Medulla oblongata (tissue), 1 donor: ENCODE data around the gene TFAP2A.

Source experiments
- DNase-seq: peaks from one replicate; pipeline ENCODE4 v3.0.0-alpha.2; 2015; ENCODE audit errors: extremely low spot score

TFAP2A gene

DNA sequence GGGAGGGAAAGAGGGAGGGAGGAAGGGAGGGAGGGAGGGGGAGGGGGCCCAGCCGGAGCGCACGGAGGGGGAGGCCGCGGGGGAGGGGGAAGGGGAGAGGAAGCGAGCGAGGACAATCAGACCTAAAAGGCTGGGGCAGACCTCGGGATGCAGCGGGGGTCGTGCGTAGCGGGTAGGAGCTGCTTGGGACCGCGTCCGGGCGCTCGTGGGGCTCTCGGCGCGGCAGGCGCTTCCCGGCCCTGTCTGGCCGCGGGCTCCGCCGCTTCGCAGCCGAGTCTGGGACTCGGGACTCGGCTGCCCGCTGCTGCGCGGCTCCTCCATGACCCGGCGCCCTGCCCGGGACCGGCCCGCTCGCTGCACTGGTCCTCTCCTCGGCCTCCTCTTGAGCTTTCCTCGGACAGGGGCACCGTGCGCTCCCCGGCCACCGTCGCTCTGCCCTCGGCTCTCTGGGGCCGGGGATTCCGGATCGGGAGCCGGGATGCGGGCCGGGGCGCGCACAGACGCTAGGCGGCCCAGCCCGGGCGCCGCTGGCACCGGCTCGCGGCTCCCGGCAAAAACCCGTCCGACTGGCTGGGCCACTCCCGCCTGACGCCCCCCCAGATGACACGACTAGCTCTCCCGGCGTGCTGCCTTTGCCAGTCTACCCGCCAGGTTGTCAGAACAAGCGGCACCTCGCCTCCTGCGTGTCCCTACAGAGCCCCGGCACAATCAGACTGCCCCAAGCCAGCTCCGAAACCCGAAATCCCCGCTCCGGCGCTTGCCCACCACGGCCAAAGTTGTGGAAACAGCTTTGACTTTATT, 2.2 kb downstream of the TFAP2A start:
- no peak for DNase-seq

DNA sequence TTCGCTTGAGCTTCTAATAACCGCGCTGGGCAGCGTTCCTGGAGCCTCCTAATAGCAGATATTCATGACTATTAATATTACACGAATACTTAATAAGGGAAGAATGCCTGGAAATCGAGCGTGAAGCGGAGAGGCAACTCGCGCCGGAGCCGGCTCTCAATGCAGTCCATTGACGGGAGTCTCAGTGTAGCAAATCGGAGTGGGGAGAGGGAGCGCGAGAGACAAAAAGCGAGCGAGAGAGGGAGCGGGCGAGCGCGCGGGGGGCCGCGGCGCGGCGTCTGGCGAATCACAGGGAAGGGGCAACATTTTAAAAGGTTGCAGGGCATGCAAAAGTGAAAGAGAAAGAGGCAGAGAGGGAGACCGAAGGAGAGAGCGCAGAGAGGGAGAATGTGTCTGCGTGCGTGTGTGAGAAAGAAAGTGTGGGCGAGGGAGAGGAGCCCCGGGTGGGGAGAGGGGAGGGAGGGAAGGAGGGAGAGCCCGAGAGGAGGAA, 2.9 kb downstream of the TFAP2A start:
- no peak for DNase-seq

GRCh38 chr6:10411131-10411970, 3.5 kb downstream of the TFAP2A start:
- no peak for DNase-seq

DNA sequence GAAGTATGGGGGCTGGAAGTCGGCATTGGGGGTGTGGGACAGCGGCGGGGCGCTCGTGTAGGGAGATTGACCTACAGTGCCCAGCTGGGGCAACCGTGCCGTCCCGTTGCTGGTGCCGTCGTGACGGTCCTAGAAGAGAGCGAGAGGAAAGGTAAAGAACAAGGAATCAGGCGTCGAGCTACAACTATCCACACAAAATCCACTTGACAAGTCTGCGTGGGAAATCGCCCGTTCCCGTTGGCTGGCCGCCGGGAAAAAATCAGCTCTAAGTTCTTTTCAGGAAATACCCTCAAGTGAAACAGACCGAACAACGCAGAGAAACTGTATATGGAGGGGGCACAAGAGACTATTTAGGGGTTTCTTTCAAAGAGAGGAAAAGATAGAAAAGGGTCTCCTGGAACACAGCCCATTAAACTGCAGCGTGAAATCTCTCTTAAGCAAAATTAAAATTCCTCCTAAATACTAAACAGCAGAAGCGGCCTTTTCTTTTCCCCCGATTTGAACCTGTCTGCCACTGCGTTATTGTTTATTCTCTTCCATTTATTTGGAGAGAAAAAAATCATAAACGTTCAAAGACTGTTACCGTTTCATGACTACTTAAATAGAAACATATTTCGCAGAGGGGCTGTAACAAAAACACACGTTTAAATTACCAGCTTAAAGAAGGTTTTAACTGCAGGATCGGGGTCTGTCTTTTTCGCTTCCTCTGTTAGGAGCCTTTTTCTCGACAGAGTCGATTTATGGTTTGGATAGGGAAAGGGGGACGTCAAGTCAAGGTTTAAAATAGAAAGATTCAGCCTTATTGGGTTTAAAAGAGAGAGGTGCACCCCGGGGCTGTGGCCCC, 4.4 kb downstream of the TFAP2A start:
- no peak for DNase-seq

GRCh38 chr6:10409731-10410206, 5.1 kb downstream of the TFAP2A start:
- DNase-seq, result no peak

DNA sequence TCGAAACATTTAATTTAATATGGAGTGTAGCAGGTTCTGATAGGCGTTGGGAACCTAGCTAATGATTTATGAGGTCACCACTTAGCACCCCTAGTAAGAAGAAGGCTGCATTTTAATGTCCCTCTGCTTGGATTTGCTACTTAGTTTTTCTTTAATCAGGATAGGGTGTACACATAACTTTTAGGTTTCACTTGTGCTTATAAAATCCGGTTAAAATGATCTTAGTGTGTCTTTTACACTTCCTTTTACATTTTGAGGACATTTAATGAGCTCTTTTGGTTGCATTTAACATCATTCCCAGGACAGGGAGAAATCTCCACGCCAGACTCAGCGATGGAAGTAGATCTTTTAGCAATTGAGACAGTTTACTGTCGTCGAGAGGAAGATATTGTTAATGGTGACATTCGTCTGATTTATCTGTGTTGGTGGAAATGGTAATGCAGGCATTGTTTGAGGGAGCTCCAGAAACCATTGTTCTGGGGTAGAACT, 5.6 kb downstream of the TFAP2A start:
- no peak for DNase-seq

- no peak for DNase-seq
Measured at GRCh38 chr6:10408457-10408856, 6.4 kb downstream of the TFAP2A start.

DNA sequence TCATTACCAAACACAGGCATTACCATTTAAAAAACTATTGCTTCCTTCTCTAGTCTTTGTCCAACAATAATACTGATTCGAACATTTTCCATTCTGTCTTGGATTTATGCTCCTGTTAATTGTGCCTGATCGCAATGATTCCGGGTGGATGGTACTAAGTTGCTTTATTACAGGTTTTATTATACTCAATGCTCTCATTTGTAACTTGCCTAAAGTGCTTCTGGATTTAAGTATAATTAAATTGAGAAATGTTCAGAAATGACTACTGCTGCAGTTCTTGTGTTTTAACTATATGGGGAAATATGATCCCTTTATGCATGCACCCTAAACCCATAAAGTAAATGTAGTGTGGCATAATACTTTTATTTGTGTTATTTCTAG, 7.2 kb downstream of the TFAP2A start:
- no peak for DNase-seq

DNA sequence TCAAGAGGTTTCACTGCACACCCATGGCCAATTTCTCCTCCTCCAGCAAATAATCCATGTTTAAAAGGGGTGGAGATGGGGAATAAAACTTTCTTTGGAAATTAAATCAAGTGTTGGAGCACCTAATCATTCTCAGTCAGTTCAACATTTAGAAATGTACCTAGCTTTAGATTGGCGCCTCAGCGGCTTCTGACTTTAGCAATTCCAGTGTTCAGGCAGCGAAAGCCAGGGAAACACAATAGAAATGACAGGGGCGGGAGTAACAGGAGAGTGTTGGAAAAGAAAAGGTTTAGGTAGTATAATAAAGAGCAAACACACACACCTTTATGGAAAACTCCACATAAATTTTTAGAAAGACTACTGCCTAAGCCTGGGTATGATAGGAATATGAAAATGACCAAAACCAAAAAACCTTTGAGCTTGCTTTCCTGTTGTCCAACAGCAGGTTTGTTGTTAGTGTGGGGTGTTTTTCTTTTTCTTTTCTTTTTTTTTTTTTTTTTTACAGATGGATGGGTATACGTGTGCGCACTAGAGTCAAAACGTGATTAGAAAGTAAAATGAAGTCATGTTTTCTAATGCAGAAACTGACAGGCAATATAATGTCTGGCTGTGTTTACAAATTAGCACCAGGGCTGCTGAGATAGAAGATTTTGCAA, 7.7 kb downstream of the TFAP2A start:
- no peak for DNase-seq

GRCh38 chr6:10406556-10406955, 8.3 kb downstream of the TFAP2A start:
- DNase-seq, result no peak

DNA sequence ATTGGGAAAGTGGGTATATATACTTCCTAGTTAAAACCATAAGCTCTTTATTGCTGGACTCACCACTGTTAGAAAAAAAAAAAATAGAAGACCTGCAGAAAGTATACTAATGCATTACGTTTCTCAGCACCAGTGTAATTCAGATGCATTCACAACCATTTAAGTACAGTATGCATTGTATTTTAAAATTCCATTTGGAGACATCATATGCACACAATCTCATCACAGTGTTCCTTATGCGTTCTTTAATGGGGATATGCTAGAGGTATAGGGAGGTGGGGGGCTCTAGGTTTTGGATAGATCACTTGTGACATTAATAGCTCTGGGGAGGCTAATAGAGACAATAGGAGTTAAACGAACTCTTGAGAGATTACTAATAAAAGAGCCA, 9.4 kb downstream of the TFAP2A start:
- no peak for DNase-seq

DNA sequence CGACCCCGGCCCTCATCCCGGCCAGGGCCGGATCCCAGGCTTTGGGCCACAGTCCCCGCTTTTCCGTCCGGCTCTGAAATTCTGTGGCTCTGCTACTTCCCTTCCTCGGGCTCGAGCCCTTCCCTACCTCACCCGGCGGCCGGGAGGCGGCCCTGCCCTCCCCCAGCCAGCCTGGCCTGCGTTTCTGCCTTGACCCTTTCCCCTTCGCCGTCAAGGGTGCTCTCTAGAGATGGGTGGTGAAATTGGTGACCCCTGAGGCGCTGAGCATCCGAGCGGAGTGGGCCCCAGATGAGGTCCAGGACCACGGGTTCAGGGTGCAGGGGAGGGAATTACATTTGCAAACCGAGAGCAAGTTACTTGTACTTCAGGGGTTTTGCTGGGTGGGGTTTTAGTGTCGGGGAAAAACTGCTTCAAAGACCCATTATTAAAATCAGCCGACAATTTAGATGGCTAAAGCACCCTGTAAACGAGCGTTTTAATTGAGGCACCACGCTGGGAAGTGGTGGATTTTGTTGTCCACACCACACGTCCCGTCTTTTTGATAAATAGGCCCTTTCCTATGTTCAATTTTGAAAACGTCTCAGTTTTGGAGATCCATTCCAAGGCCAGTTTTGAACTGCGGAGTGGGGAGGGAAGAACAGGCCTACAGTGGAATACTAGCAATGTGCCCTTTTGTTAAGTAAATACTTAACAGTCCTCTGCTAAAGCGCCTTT, 9.9 kb downstream of the TFAP2A start:
- DNase-seq, result no peak

GRCh38 chr6:10404107-10404798, 10.6 kb downstream of the TFAP2A start:
- peak; percentile 90 for DNase-seq

- DNase-seq, result no peak
Measured at GRCh38 chr6:10403385-10404106, 11.3 kb downstream of the TFAP2A start.

GRCh38 chr6:10402648-10403311, 12.1 kb downstream of the TFAP2A start:
- no peak for DNase-seq

- no peak for DNase-seq
Measured at GRCh38 chr6:10401632-10402223, 13.1 kb downstream of the TFAP2A start.

- DNase-seq, result no peak
Measured at GRCh38 chr6:10401004-10401536, 13.8 kb downstream of the TFAP2A start.

DNA sequence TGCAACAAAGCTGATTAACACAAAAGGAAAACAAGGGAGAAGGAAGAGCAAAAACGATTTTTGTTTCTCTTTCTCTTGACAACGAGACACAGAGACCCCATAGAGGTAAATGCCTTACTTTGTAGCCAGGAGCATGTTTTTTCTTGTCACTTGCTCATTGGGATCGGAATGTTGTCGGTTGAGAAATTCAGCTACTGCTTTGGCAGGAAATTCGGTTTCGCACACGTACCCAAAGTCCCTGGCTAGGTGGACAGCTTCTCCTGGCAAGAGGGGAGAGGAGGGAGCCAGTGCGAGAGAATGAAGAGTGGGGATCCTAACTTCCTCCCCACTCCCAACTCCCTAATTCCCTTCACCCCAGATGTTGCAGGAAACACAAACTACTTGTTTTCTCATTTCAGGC, 14.5 kb downstream of the TFAP2A start:
- DNase-seq, result no peak
